K562 (cell line): ENCODE data around the gene CGNL1. TPM values are rescaled to one million over a fixed set of nuclear protein-coding genes. Genes with fewer than 3 reads are reported as not detected.

Experiments
- ATAC-seq: fragments of 200-7000 bp; cut with Tn5 transposase; 3 replicates; pipeline ENCODE4 v1.9.1; 2020; ENCODE audit warnings: moderate library complexity
- BruUV-seq: library from RNA; stranded (reverse); fragments of 400-500 nt; replicated peaks from 2 replicates; lab custom pipeline; 2021; lab: Mats Ljungman, UMichigan
- CTCF ChIA-PET: fragments of 300-600 bp; formaldehyde crosslinking; extraction: SDS; loops from one replicate; lab custom pipeline; 2021; ENCODE audit warnings: low intra/inter-chr PET ratio; lab: Yijun Ruan, JAX
- POLR2A ChIA-PET: fragments of 300-600, 350-650 bp; sonication (Branson Sonifier 250); formaldehyde crosslinking; extraction: SDS; loops from one replicate; lab custom pipeline; 2021; ENCODE audit warnings: antibody characterized with exemption, inconsistent platforms; lab: Yijun Ruan, JAX
- DNase-seq, 4 experiments: peaks; one replicate each; pipeline versions ENCODE4 v3.0.0 to v3.0.0-alpha.2; 2011 to 2018; ENCODE audit warnings: low spot score in 3 of 4, mixed read lengths in 3 of 4; ENCODE audit errors: extremely low read depth in 1 of 4
- FAIRE-seq: peaks from 2 replicates; lab custom pipeline; 2011; peaks lifted over from hg19 to GRCh38; lab: Jason Lieb, UNC
- H2AFZ ChIP-seq: 2 replicates; pipeline ENCODE4 v1.6.0; 2011; ENCODE audit warnings: low read depth, low read length, control low read depth, inconsistent platforms
- H3K27ac ChIP-seq: fragments of 200-600 bp; 3 replicates; pipeline ENCODE4 v1.8.0; 2011; ENCODE audit warnings: low read depth, mild to moderate bottlenecking, control low read depth, inconsistent platforms, low read length, moderate library complexity, mixed read lengths; ENCODE audit errors: extremely low read depth
- H3K27me3 ChIP-seq, 2 experiments: fragments of 300-600 bp in 1 of 2; 2 replicates in 1 of 2; 3 replicates in 1 of 2; pipeline versions ENCODE4 v1.6.0 to v1.8.0; 2011; ENCODE audit warnings: inconsistent platforms in 2 of 2, low read length in 2 of 2, mild to moderate bottlenecking in 1 of 2, mixed read lengths in 1 of 2, moderate library complexity in 1 of 2; ENCODE audit not compliant: control insufficient read depth in 2 of 2, insufficient read depth in 2 of 2
- H3K36me3 ChIP-seq: fragments of 300-600 bp; 3 replicates; pipeline ENCODE4 v1.8.0; 2011; ENCODE audit warnings: mild to moderate bottlenecking, low read length, inconsistent platforms; ENCODE audit not compliant: control insufficient read depth, insufficient read depth
- H3K4me1 ChIP-seq, 2 experiments: fragments of 200-600 bp in 1 of 2; replicated peaks in 1 of 2; 2 replicates in 1 of 2; 3 replicates in 1 of 2; pipeline versions ENCODE4 v1.5.1 to v1.8.0; 2011; ENCODE audit warnings: inconsistent platforms in 2 of 2, low read length in 2 of 2, mild to moderate bottlenecking in 1 of 2, mixed read lengths in 1 of 2, moderate library complexity in 1 of 2; ENCODE audit not compliant: control insufficient read depth in 2 of 2, insufficient read depth in 2 of 2
- H3K4me2 ChIP-seq: 2 replicates; pipeline ENCODE4 v1.6.1; 2011; ENCODE audit warnings: low read length, control low read depth, inconsistent platforms, mixed read lengths; ENCODE audit not compliant: insufficient read depth
- H3K4me3 ChIP-seq: fragments of 200-600 bp; sonication (generic), shearing (Covaris generic); 2 replicates; pipeline ENCODE4 v1.5.1; 2016; ENCODE audit warnings: control low read depth, inconsistent platforms
- H3K79me2 ChIP-seq: fragments of 200-600 bp; 3 replicates; pipeline ENCODE4 v1.8.0; 2011; ENCODE audit warnings: low read length, inconsistent platforms; ENCODE audit not compliant: control insufficient read depth, insufficient read depth
- H3K9ac ChIP-seq, 2 experiments: 2 replicates each; pipeline versions ENCODE4 v1.6.0 to v1.6.1; 2011; ENCODE audit warnings: low read depth in 2 of 2, low read length in 2 of 2, control low read depth in 1 of 2, inconsistent platforms in 1 of 2, mild to moderate bottlenecking in 1 of 2, mixed read lengths in 1 of 2; ENCODE audit not compliant: insufficient read depth in 1 of 2
- H3K9me1 ChIP-seq: one replicate; pipeline ENCODE4 v1.6.0; 2011; ENCODE audit warnings: inconsistent platforms, mild to moderate bottlenecking, low read length, moderate library complexity; ENCODE audit not compliant: control insufficient read depth, insufficient read depth
- H3K9me3 ChIP-seq: replicated peaks from 2 replicates; pipeline ENCODE4 v1.5.1; 2011; ENCODE audit warnings: low read depth, low read length, inconsistent platforms; ENCODE audit not compliant: control insufficient read depth, insufficient read depth
- H4K20me1 ChIP-seq: replicated peaks from 2 replicates; pipeline ENCODE4 v1.6.1; 2011; ENCODE audit warnings: low read length, inconsistent platforms, mixed read lengths; ENCODE audit not compliant: control insufficient read depth, insufficient read depth
- ETV5 ChIP-seq: sonication (generic); formaldehyde crosslinking; IDR thresholded peaks from 2 replicates; pipeline ENCODE4 v1.4.0; 2020; ENCODE audit warnings: low read depth, mild to moderate bottlenecking, missing genetic modification reagents
- HNRNPK ChIP-seq: fragments of 200-400 bp; formaldehyde crosslinking; IDR thresholded peaks from one replicate; pipeline ENCODE4 v1.6.1; 2018; ENCODE audit warnings: mild to moderate bottlenecking, low read depth, low read length; ENCODE audit not compliant: poor library complexity, severe bottlenecking
- IRF1 ChIP-seq: sonication (generic); formaldehyde crosslinking; IDR thresholded peaks from 2 replicates; pipeline ENCODE4 v1.8.0; 2022; ENCODE audit warnings: missing genetic modification reagents, mild to moderate bottlenecking, borderline replicate concordance
- PYGO2 ChIP-seq: fragments of 450-650 bp; IDR thresholded peaks from 2 replicates; pipeline ENCODE4 v1.6.1; 2016; ENCODE audit warnings: mild to moderate bottlenecking, missing genetic modification characterization, moderate library complexity, missing compliant biosample characterization
- RFX5 ChIP-seq: IDR thresholded peaks from 2 replicates; pipeline ENCODE4 v1.6.1; 2011; ENCODE audit warnings: low read depth, mild to moderate bottlenecking, improper control_type of control experiment, low read length
- SRF ChIP-seq, 2 experiments: fragments of 250-450, 450-650 bp in 1 of 2; sonication (Bioruptor Pico) in 1 of 2; sonication (generic) in 1 of 2; formaldehyde crosslinking; IDR thresholded peaks; 2 replicates each; pipeline versions ENCODE4 v1.5.0 to v1.5.1; 2020 to 2022; ENCODE audit warnings: mild to moderate bottlenecking in 1 of 2, missing genetic modification reagents in 1 of 2
- ZNF224 ChIP-seq: sonication (generic); formaldehyde crosslinking; IDR thresholded peaks from 2 replicates; pipeline ENCODE4 v1.8.0; 2022; ENCODE audit warnings: mild to moderate bottlenecking, missing genetic modification reagents
- ZNF431 ChIP-seq: sonication (generic); formaldehyde crosslinking; IDR thresholded peaks from 2 replicates; pipeline ENCODE4 v1.8.0; 2022; ENCODE audit warnings: mild to moderate bottlenecking, missing genetic modification reagents
- WGBS: fragments of 100-300 bp; shearing (Covaris generic); methylation state at CpG from one replicate; pipeline ENCODE4 v1.1.6; 2016; ENCODE audit warnings: low coverage, mixed read lengths; ENCODE audit not compliant: insufficient coverage; ENCODE audit errors: missing lambda C conversion rate; 5-methylcytosine and 5-hydroxymethylcytosine counted together
- in situ Hi-C: fragments of 300-500 bp; cut with MboI; formaldehyde crosslinking; loops from 4 replicates; pipeline ENCODE4 v1.15.0; 2018; ENCODE audit warnings: inconsistent platforms, mixed read lengths
- intact Hi-C: fragments of 100-400 bp; cut with micrococcal nuclease; formaldehyde crosslinking; loops from 2 replicates; pipeline ENCODE4 v1.14.2; 2022
- polyA plus RNA-seq, 8 experiments: library from polyadenylated mRNA; depleted of rRNA in 4 of 8; stranded (reverse) in 5 of 8; unstranded in 3 of 8; fragments of >200 nt; fragmentation: Nextera tagmentation in 2 of 8; fragmentation: Illumina TruSeq in 1 of 8; extraction: Ambion mirVana in 2 of 8; extraction: Trizol in 1 of 8; gene quantifications; 2 replicates each; pipeline versions ENCODE4 v1.2.1 to v1.2.3, GENCODE V29; 2011 to 2014; ENCODE audit warnings: inconsistent platforms in 1 of 8, missing spikeins in 1 of 8
- total RNA-seq, 7 experiments: library from RNA; depleted of rRNA in 6 of 7; stranded (reverse); fragments of >200 nt in 6 of 7; fragmentation: Illumina TruSeq in 2 of 7; extraction: Trizol in 2 of 7; gene quantifications; 2 replicates each; pipeline versions ENCODE4 v1.2.1 to v1.2.3, GENCODE V29; 2011 to 2021; ENCODE audit warnings: low replicate concordance in 1 of 7
- TF ChIP-seq, protein P1 (sequence below): sonication (generic); formaldehyde crosslinking; IDR thresholded peaks from 2 replicates; pipeline ENCODE4 v1.8.0; 2022; ENCODE audit warnings: mild to moderate bottlenecking, low read depth, missing genetic modification reagents

Gene CGNL1
- total and polyA plus RNA-seq, 9 of the 15 experiments (the other 6 are each of a cell fraction or from before 2014, with no cell fraction given) = 0.01 to 0.07 TPM; not detected in 7

DNA sequence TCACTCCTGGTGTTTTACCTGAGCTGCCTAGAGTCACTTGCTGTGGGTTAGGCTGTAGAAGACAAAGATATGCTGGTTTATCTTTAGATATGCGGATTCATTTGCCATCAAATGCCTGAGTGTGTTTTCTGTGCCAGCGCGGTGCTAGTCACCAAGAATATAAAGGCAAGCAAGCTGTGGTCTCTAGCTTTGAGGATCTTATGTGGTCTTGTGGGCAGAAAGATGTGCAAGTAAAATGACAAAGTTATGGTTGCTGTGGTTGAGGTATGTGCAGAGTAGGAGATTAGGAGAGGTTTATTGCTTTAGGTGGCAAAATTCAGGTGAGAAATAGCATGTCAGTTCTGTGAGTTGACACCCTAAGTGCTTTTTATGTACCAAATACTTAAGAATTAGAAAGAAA, 94.2 kb downstream of the CGNL1 start:
- H3K4me1 ChIP-seq = no peaks in the 10 kb centered on the region
- TF ChIP-seq ZNF431 (CRISPR knock-in tag) = no peak
- no peak for TF ChIP-seq ZNF224
- TF ChIP-seq SRF (CRISPR knock-in tag; IDR thresholded peaks at IDR 0.05) = no peak
- TF ChIP-seq PYGO2 (tag) = no peak
- TF ChIP-seq IRF1 (CRISPR knock-in tag) = no peak
- TF ChIP-seq, protein P1, sequence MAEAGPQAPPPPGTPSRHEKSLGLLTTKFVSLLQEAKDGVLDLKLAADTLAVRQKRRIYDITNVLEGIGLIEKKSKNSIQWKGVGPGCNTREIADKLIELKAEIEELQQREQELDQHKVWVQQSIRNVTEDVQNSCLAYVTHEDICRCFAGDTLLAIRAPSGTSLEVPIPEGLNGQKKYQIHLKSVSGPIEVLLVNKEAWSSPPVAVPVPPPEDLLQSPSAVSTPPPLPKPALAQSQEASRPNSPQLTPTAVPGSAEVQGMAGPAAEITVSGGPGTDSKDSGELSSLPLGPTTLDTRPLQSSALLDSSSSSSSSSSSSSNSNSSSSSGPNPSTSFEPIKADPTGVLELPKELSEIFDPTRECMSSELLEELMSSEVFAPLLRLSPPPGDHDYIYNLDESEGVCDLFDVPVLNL (CRISPR knock-in tag) = no peak
- TF ChIP-seq HNRNPK = no peak
- TF ChIP-seq RFX5 = no peak
- TF ChIP-seq ETV5 (CRISPR knock-in tag) = no peak
- intact Hi-C loops = no loop called here
- H3K4me2 ChIP-seq = no peak overlapping the region
- no peaks in the 10 kb centered on the region for H4K20me1 ChIP-seq
- peaks cover 19 to 32% of the 10 kb centered on the region in 2 experiments; a peak in 4 of 5 replicates for H3K27me3 ChIP-seq
- WGBS = 0% methylated on average over 3 of the region's 3 CpGs
- no peak overlapping the region for H2AFZ ChIP-seq
- ATAC-seq (no peak), FAIRE-seq (no peak), DNase-seq (no peak)
- no peaks in the 10 kb centered on the region for H3K9me3 ChIP-seq
- POLR2A ChIA-PET = interaction anchor here (1.4 kb wide), 1 partner anchor 11 kb away, joined by 3 read pairs; no protein-coding TSS in a partner anchor
- no peak overlapping the region for H3K9ac ChIP-seq
- no peak overlapping the region for H3K4me3 ChIP-seq
- CTCF ChIA-PET = no interaction called here
- H3K36me3 ChIP-seq = no peaks in the 10 kb centered on the region
- in situ Hi-C loops = no loop called here
- no TSS peak for BruUV-seq
- no peaks in the 10 kb centered on the region for H3K9me1 ChIP-seq
- no peaks in the 10 kb centered on the region for H3K79me2 ChIP-seq
- H3K27ac ChIP-seq = no peak overlapping the region
